MCF 10A (cell line): Measurements from ENCODE around the gene GGTLC2. TPM values are rescaled to one million over a fixed set of nuclear protein-coding genes. Genes with fewer than 3 reads are reported as not detected.

Experiments
- BruUV-seq: library from RNA; stranded (reverse); fragments of 400-500 nt; replicated peaks from 2 replicates; lab custom pipeline; 2021; lab: Mats Ljungman, UMichigan
- CTCF ChIA-PET: fragments of 300-600 bp; sonication (Branson Sonifier 250); formaldehyde crosslinking; extraction: SDS; loops from one replicate; lab custom pipeline; 2021; ENCODE audit warnings: antibody characterized with exemption, inconsistent platforms; lab: Yijun Ruan, JAX
- POLR2A ChIA-PET: fragments of 300-600, 350-650 bp; sonication (Branson Sonifier 250); formaldehyde crosslinking; extraction: SDS; loops from one replicate; lab custom pipeline; 2020; ENCODE audit warnings: antibody characterized with exemption, inconsistent platforms; lab: Yijun Ruan, JAX
- DNase-seq: peaks from one replicate; pipeline ENCODE4 v3.0.0-alpha.2; 2018; ENCODE audit not compliant: unreplicated experiment
- H3K27ac Mint-ChIP-seq: one replicate; pipeline ENCODE4 v1.8.0; 2022; ENCODE audit warnings: mild to moderate bottlenecking, low read depth, mixed read lengths; ENCODE audit not compliant: unreplicated experiment
- H3K27me3 Mint-ChIP-seq: one replicate; pipeline ENCODE4 v1.8.0; 2022; ENCODE audit warnings: mixed read lengths; ENCODE audit not compliant: insufficient read depth, unreplicated experiment
- H3K36me3 Mint-ChIP-seq: one replicate; pipeline ENCODE4 v1.8.0; 2022; ENCODE audit warnings: mild to moderate bottlenecking, moderate library complexity, mixed read lengths; ENCODE audit not compliant: insufficient read depth, unreplicated experiment
- H3K4me1 Mint-ChIP-seq: one replicate; pipeline ENCODE4 v1.8.0; 2022; ENCODE audit warnings: mixed read lengths; ENCODE audit not compliant: insufficient read depth, unreplicated experiment
- H3K4me3 Mint-ChIP-seq: one replicate; pipeline ENCODE4 v1.8.0; 2022; ENCODE audit warnings: mild to moderate bottlenecking, moderate library complexity, mixed read lengths; ENCODE audit not compliant: unreplicated experiment
- H3K9me3 Mint-ChIP-seq: one replicate; pipeline ENCODE4 v1.8.0; 2022; ENCODE audit warnings: mixed read lengths; ENCODE audit not compliant: unreplicated experiment
- CTCF ChIP-seq: fragments of 200-600 bp; IDR thresholded peaks from one replicate; pipeline ENCODE4 v1.8.0; 2022; ENCODE audit warnings: antibody characterized with exemption, mild to moderate bottlenecking; ENCODE audit not compliant: unreplicated experiment
- intact Hi-C: fragments of 100-400 bp; cut with micrococcal nuclease; formaldehyde crosslinking; loops from 2 replicates; pipeline ENCODE4 v1.14.1; 2022
- total RNA-seq: library from RNA; stranded (reverse); gene quantifications from 2 replicates; pipeline ENCODE4 v1.2.3, GENCODE V29; 2022

Gene GGTLC2
- total RNA-seq, 1 experiment from 2014 or later = not detected

- no peaks in the 10 kb centered on the region for H3K4me1 Mint-ChIP-seq
- intact Hi-C loops = no loop called here
- no peak for DNase-seq
- TF ChIP-seq CTCF = no peak
- H3K4me3 Mint-ChIP-seq = no peak overlapping the region
- H3K27ac Mint-ChIP-seq = no peak overlapping the region
- H3K36me3 Mint-ChIP-seq = no peaks in the 10 kb centered on the region
- no TSS peak for BruUV-seq
- H3K9me3 Mint-ChIP-seq = no peaks in the 10 kb centered on the region
- POLR2A ChIA-PET = no interaction called here
- peaks cover 55% of the 10 kb centered on the region for H3K27me3 Mint-ChIP-seq
- CTCF ChIA-PET = interaction anchor here (0.7 to 1.6 kb wide), 2 partner anchors 8 to 34 kb away, joined by 3 to 8 read pairs; no protein-coding TSS in a partner anchor
Observed at GRCh38 chr22:22657712-22658111, 13.3 kb downstream of the GGTLC2 start.

- ChIA-PET POLR2A (no interaction called here), CTCF (no interaction called here)
- no peaks in the 10 kb centered on the region for H3K4me1 Mint-ChIP-seq
- peaks cover 40% of the 10 kb centered on the region for H3K27me3 Mint-ChIP-seq
- TF ChIP-seq CTCF = no peak
- no peak for DNase-seq
- intact Hi-C loops = no loop called here
- H3K4me3 Mint-ChIP-seq = no peak overlapping the region
- no TSS peak for BruUV-seq
- no peaks in the 10 kb centered on the region for H3K36me3 Mint-ChIP-seq
- H3K27ac Mint-ChIP-seq = no peak overlapping the region
- no peaks in the 10 kb centered on the region for H3K9me3 Mint-ChIP-seq
Observed at GRCh38 chr22:22661275-22661674, 16.9 kb downstream of the GGTLC2 start.

GRCh38 chr22:22662095-22662494 is 17.7 kb downstream of the GGTLC2 start:
- intact Hi-C loops = no loop called here
- Mint-ChIP-seq H3K4me3 (no peak overlapping the region), H3K9me3 (no peaks in the 10 kb centered on the region), H3K27me3 (peaks cover 32% of the 10 kb centered on the region), H3K36me3 (no peaks in the 10 kb centered on the region), H3K27ac (no peak overlapping the region), H3K4me1 (no peaks in the 10 kb centered on the region)
- no peak for TF ChIP-seq CTCF
- no peak for DNase-seq
- ChIA-PET POLR2A (interaction anchor here (0.9 kb wide), 1 partner anchor 15 kb away, joined by 3 read pairs; no protein-coding TSS in a partner anchor), CTCF (interaction anchor here (1.6 kb wide), 1 partner anchor 48 kb away, joined by 5 read pairs; no protein-coding TSS in a partner anchor)
- no TSS peak for BruUV-seq

GRCh38 chr22:22663861-22664800 is 19.7 kb downstream of the GGTLC2 start:
- no peak for TF ChIP-seq CTCF

More at GRCh38 chr22:22663861-22664800, 19.7 kb downstream of the GGTLC2 start:
- no peaks in the 10 kb centered on the region for H3K9me3 Mint-ChIP-seq
- no peak for DNase-seq
- no peak overlapping the region for H3K27ac Mint-ChIP-seq
- POLR2A ChIA-PET = no interaction called here
- peaks cover 12% of the 10 kb centered on the region for H3K27me3 Mint-ChIP-seq
- no TSS peak for BruUV-seq
- CTCF ChIA-PET = no interaction called here
- no peak overlapping the region for H3K4me3 Mint-ChIP-seq
- no peaks in the 10 kb centered on the region for H3K4me1 Mint-ChIP-seq
- intact Hi-C loops = no loop called here
- no peaks in the 10 kb centered on the region for H3K36me3 Mint-ChIP-seq
